Thyroid gland (tissue), 4 donors: ENCODE measurements around the gene UGT1A7.
A peak's percentile ranks its signal among the peaks of the same experiment; 100 is the strongest.

Source experiments
- POLR2A ChIP-seq, 2 donors: fragments of 450-650 bp; IDR thresholded peaks; one replicate each; pipeline ENCODE4 v1.6.1; 2017; ENCODE audit warnings: antibody characterized with exemption in 2 of 2, mild to moderate bottlenecking in 2 of 2, moderate library complexity in 1 of 2
- TF ChIP-seq, protein P1 (sequence below), 6 experiments: fragments of 200-600 bp in 3 of 6; fragments of 450-650 bp in 3 of 6; sonication (generic) in 3 of 6; IDR thresholded peaks; one replicate each; pipeline ENCODE4 v1.5.1; 2016 to 2019; ENCODE audit warnings: antibody characterized with exemption in 6 of 6, mild to moderate bottlenecking in 2 of 6, inconsistent platforms in 1 of 6, moderate library complexity in 1 of 6

GRCh38 chr2:233711312-233712008, 29.8 kb downstream of the UGT1A7 start:
- TF ChIP-seq, protein P1, sequence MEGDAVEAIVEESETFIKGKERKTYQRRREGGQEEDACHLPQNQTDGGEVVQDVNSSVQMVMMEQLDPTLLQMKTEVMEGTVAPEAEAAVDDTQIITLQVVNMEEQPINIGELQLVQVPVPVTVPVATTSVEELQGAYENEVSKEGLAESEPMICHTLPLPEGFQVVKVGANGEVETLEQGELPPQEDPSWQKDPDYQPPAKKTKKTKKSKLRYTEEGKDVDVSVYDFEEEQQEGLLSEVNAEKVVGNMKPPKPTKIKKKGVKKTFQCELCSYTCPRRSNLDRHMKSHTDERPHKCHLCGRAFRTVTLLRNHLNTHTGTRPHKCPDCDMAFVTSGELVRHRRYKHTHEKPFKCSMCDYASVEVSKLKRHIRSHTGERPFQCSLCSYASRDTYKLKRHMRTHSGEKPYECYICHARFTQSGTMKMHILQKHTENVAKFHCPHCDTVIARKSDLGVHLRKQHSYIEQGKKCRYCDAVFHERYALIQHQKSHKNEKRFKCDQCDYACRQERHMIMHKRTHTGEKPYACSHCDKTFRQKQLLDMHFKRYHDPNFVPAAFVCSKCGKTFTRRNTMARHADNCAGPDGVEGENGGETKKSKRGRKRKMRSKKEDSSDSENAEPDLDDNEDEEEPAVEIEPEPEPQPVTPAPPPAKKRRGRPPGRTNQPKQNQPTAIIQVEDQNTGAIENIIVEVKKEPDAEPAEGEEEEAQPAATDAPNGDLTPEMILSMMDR (IDR thresholded peaks at IDR 0.05): peak; percentile 74 to 90 (median 84)
- TF ChIP-seq POLR2A (IDR thresholded peaks at IDR 0.05): no peak
